ENCODE measurements around the gene MAP3K10. TPM values are rescaled to one million over a fixed set of nuclear protein-coding genes. Genes with fewer than 3 reads are reported as not detected.

Gene MAP3K10
- total and polyA plus RNA-seq, 9 of the 15 experiments (the other 6 are each of a cell fraction or from before 2014, with no cell fraction given), result 0.01 to 8.0 (median 2.7) TPM; not detected in 1

GRCh38 chr19:40255619-40256166, 64.5 kb downstream of the MAP3K10 start (continued):
- TF ChIP-seq IRF9 (tag; IDR thresholded peaks at IDR 0.05) (no peak), DDX20 (tag; IDR thresholded peaks at IDR 0.05; ENCODE audit: low read depth) (no peak), EP300 (IDR thresholded peaks at IDR 0.05; ENCODE audit: low read length) (no peak)

GRCh38 chr19:40256512-40256911, 65.3 kb downstream of the MAP3K10 start:
- H3K27ac ChIP-seq (ENCODE audit: extremely low read depth, low read depth, low read length), result no peak overlapping the region
- no peaks in the 10 kb centered on the region; the same call in 1 of the 2 replicates for H4K20me1 ChIP-seq (replicated peaks; ENCODE audit: control insufficient read depth, insufficient read depth, low read length)
- intact Hi-C loops (cut with micrococcal nuclease) (no loop called here), in situ Hi-C loops (cut with MboI) (no loop called here)
- H3K9ac ChIP-seq (ENCODE audit: insufficient read depth in 1 of 2, low read depth in 2 of 2, low read length in 2 of 2), result no peak overlapping the region
- 94% methylated on average over 7 of the region's 8 CpGs for WGBS (ENCODE audit: insufficient coverage, low coverage, missing lambda C conversion rate)
- CTCF ChIA-PET (ENCODE audit: low intra/inter-chr PET ratio), result no interaction called here
- FAIRE-seq (no peak), ATAC-seq (no peak), DNase-seq (ENCODE audit: extremely low read depth in 1 of 4, low spot score in 3 of 4) (no peak)
- no peak overlapping the region for H2AFZ ChIP-seq (ENCODE audit: low read depth, low read length)
- H3K4me3 ChIP-seq, result no peak overlapping the region
- TF ChIP-seq ZNF41 (CRISPR knock-in tag; conservative IDR thresholded peaks at IDR 0.05) (no peak), SAP30 (IDR thresholded peaks at IDR 0.05; ENCODE audit: borderline replicate concordance, insufficient read depth, low read depth, low read length, poor library complexity, severe bottlenecking) (no peak), TCFL5 (CRISPR knock-in tag; conservative IDR thresholded peaks at IDR 0.05) (no peak)
- H3K27me3 ChIP-seq (ENCODE audit: control insufficient read depth in 2 of 2, insufficient read depth in 2 of 2, low read length in 2 of 2), result no peaks in the 10 kb centered on the region
- H3K9me1 ChIP-seq (ENCODE audit: control insufficient read depth, insufficient read depth, low read length), result no peaks in the 10 kb centered on the region
- BruUV-seq (replicated peaks), result no TSS peak
- H3K4me1 ChIP-seq (replicated peaks in 1 of 2; ENCODE audit: control insufficient read depth in 2 of 2, insufficient read depth in 2 of 2, low read length in 2 of 2), result peaks cover 0 to 8% of the 10 kb centered on the region in 2 experiments; a peak in 2 of 5 replicates
- H3K79me2 ChIP-seq (ENCODE audit: control insufficient read depth, insufficient read depth, low read length), result peaks cover 55% of the 10 kb centered on the region
- no peak overlapping the region for H3K4me2 ChIP-seq (ENCODE audit: insufficient read depth, low read length)
- POLR2A ChIA-PET, result interaction anchor here (1.5 kb wide), 1 partner anchor 16 kb away, joined by 3 read pairs; no protein-coding TSS in a partner anchor
- H3K9me3 ChIP-seq (replicated peaks; ENCODE audit: control insufficient read depth, insufficient read depth, low read depth, low read length), result no peaks in the 10 kb centered on the region
- peaks cover 61% of the 10 kb centered on the region; the same call in 2 of the 3 replicates for H3K36me3 ChIP-seq (ENCODE audit: control insufficient read depth, insufficient read depth, low read length)

Measured in K562 (cell line).